Measurements from ENCODE around the gene ABTB2. TPM values are rescaled to one million over a fixed set of nuclear protein-coding genes. Genes with fewer than 3 reads are reported as not detected.

The ABTB2 gene
- total and polyA plus RNA-seq, 2 donors (not counting 1 experiment from before 2014, with no cell fraction given) = 1.0 to 5.8 TPM

- H3K4me2 ChIP-seq (ENCODE audit: extremely low read depth, insufficient read depth, low read length) = no peak overlapping the region
- H3K79me2 ChIP-seq (ENCODE audit: control insufficient read depth, insufficient read depth, low read length) = no peaks in the 10 kb centered on the region
- H3K27me3 ChIP-seq (ENCODE audit: control insufficient read depth, insufficient read depth, low read length) = no peaks in the 10 kb centered on the region
- no peaks in the 10 kb centered on the region for H4K20me1 ChIP-seq (ENCODE audit: control insufficient read depth, extremely low read depth, insufficient read depth, low read length)
- H2AFZ ChIP-seq (ENCODE audit: low read length) = no peak overlapping the region
- H3K27ac ChIP-seq (ENCODE audit: insufficient read depth, low read length) = no peak overlapping the region
- no peak overlapping the region for H3K4me3 ChIP-seq (replicated peaks in 1 of 4; ENCODE audit: control extremely low read depth in 1 of 4, insufficient read depth in 1 of 4, low read depth in 3 of 4, low read length in 4 of 4)
- no peak for DNase-seq (ENCODE audit: low read depth in 2 of 2)
- no peaks in the 10 kb centered on the region for H3K9me3 ChIP-seq (ENCODE audit: control insufficient read depth, insufficient read depth, low read depth, low read length)
- no peak overlapping the region for H3K9ac ChIP-seq (ENCODE audit: insufficient read depth, low read length)
- peaks cover under 1% of the 10 kb centered on the region for H3K4me1 ChIP-seq (ENCODE audit: control insufficient read depth, extremely low read depth, insufficient read depth, low read length)
- H3K36me3 ChIP-seq (ENCODE audit: control insufficient read depth, insufficient read depth, low read length) = no peaks in the 10 kb centered on the region
- TF ChIP-seq CTCF (conservative IDR thresholded peaks at IDR 0.05 in 1 of 2, IDR thresholded peaks at IDR 0.05 in 1 of 2; ENCODE audit: low read depth in 1 of 2, low read length in 2 of 2) (no peak), EZH2 (IDR thresholded peaks at IDR 0.05; ENCODE audit: low read length, missing control alignments) (no peak)
Measured at GRCh38 chr11:34296412-34296811, 61.4 kb downstream of the ABTB2 start.

GRCh38 chr11:34292546-34292945, 65.3 kb downstream of the ABTB2 start:
- no peak for TF ChIP-seq EZH2 (IDR thresholded peaks at IDR 0.05; ENCODE audit: low read length, missing control alignments)

GRCh38 chr11:34292111-34292510, 65.7 kb downstream of the ABTB2 start:
- Histone ChIP-seq H4K20me1 (ENCODE audit: control insufficient read depth, extremely low read depth, insufficient read depth, low read length) (no peaks in the 10 kb centered on the region), H3K79me2 (ENCODE audit: control insufficient read depth, insufficient read depth, low read length) (no peaks in the 10 kb centered on the region), H2AFZ (ENCODE audit: low read length) (no peak overlapping the region), H3K4me1 (ENCODE audit: control insufficient read depth, extremely low read depth, insufficient read depth, low read length) (no peaks in the 10 kb centered on the region), H3K9me3 (ENCODE audit: control insufficient read depth, insufficient read depth, low read depth, low read length) (no peaks in the 10 kb centered on the region), H3K36me3 (ENCODE audit: control insufficient read depth, insufficient read depth, low read length) (no peaks in the 10 kb centered on the region), H3K4me3 (replicated peaks in 1 of 4; ENCODE audit: control extremely low read depth in 1 of 4, insufficient read depth in 1 of 4, low read depth in 3 of 4, low read length in 4 of 4) (no peak overlapping the region), H3K27me3 (ENCODE audit: control insufficient read depth, insufficient read depth, low read length) (no peaks in the 10 kb centered on the region), H3K27ac (ENCODE audit: insufficient read depth, low read length) (no peak overlapping the region), H3K4me2 (ENCODE audit: extremely low read depth, insufficient read depth, low read length) (no peak overlapping the region), H3K9ac (ENCODE audit: insufficient read depth, low read length) (no peak overlapping the region)
- no peak for TF ChIP-seq EZH2 (IDR thresholded peaks at IDR 0.05; ENCODE audit: low read length, missing control alignments)
- no peak for TF ChIP-seq CTCF (conservative IDR thresholded peaks at IDR 0.05 in 1 of 2, IDR thresholded peaks at IDR 0.05 in 1 of 2; ENCODE audit: low read depth in 1 of 2, low read length in 2 of 2)
- no peak for DNase-seq (ENCODE audit: low read depth in 2 of 2)

More at GRCh38 chr11:34292546-34292945, 65.3 kb downstream of the ABTB2 start:
- Histone ChIP-seq H3K27ac (ENCODE audit: insufficient read depth, low read length) (no peak overlapping the region), H3K4me1 (ENCODE audit: control insufficient read depth, extremely low read depth, insufficient read depth, low read length) (no peaks in the 10 kb centered on the region), H3K9me3 (ENCODE audit: control insufficient read depth, insufficient read depth, low read depth, low read length) (no peaks in the 10 kb centered on the region), H3K4me3 (replicated peaks in 1 of 4; ENCODE audit: control extremely low read depth in 1 of 4, insufficient read depth in 1 of 4, low read depth in 3 of 4, low read length in 4 of 4) (no peak overlapping the region), H4K20me1 (ENCODE audit: control insufficient read depth, extremely low read depth, insufficient read depth, low read length) (no peaks in the 10 kb centered on the region), H3K4me2 (ENCODE audit: extremely low read depth, insufficient read depth, low read length) (no peak overlapping the region), H3K9ac (ENCODE audit: insufficient read depth, low read length) (no peak overlapping the region), H3K27me3 (ENCODE audit: control insufficient read depth, insufficient read depth, low read length) (no peaks in the 10 kb centered on the region), H3K79me2 (ENCODE audit: control insufficient read depth, insufficient read depth, low read length) (no peaks in the 10 kb centered on the region), H2AFZ (ENCODE audit: low read length) (no peak overlapping the region), H3K36me3 (ENCODE audit: control insufficient read depth, insufficient read depth, low read length) (no peaks in the 10 kb centered on the region)
- DNase-seq (ENCODE audit: low read depth in 2 of 2) = no peak
